Measurements from ENCODE around the gene HARS1.
"Not testable (repeated sequence)": the region's sequence is repeated elsewhere in the genome, so short reads cannot be mapped to it uniquely, and the experiment has no call there.

The HARS1 gene, protein sequence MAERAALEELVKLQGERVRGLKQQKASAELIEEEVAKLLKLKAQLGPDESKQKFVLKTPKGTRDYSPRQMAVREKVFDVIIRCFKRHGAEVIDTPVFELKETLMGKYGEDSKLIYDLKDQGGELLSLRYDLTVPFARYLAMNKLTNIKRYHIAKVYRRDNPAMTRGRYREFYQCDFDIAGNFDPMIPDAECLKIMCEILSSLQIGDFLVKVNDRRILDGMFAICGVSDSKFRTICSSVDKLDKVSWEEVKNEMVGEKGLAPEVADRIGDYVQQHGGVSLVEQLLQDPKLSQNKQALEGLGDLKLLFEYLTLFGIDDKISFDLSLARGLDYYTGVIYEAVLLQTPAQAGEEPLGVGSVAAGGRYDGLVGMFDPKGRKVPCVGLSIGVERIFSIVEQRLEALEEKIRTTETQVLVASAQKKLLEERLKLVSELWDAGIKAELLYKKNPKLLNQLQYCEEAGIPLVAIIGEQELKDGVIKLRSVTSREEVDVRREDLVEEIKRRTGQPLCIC

DNA sequence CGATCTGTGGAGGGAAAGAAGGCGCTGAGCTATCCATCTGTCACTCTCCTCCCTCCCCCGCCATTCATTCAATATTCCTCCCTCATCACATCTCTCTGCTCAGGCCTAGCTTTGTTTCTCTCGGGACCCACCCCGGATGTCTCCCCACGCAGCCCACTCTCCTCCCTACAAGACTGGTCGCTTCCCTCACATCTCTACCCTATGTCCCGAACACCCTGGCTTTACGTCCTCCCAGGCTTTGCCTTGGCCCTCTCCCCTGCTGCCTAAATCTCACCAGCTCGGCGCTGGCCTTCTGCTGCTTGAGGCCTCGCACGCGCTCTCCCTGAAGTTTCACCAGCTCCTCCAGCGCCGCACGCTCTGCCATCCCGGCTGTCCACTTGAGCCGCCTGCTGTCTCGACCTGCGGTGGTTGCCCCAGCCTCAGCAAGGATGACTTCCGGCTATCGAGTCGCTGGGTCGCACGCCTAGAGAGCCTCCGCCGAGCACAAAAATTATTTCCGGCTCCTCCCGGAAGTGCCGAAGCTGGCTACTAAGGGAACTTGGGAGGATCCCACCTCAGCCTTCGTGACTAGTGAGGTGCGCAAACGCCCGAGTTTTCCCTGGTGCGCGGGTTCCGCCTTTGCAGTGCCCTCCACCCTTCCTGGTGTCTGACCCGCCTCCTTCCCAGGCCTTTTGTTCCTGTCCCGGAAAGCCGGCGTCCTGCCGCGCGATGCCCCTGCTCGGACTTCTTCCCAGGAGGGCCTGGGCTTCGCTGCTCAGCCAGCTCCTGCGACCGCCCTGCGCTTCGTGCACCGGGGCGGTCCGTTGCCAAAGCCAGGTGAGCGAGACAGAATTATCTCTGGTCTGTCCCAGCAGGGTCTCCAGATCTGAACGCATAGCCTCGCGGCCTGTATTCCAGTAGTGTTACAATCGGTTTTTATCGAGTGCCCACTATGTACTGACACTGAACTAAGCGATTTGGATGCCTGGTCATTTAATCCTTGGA lies at the start of gene HARS1, which contains the start of gene HARS2:
TSS of gene HARS1 (minus strand) at position 430 of the 984 bp plus-strand sequence. CDS start at position 364, 66 bp downstream.
TSS of gene HARS2 (plus strand) at position 515 of the 984 bp plus-strand sequence. CDS start at position 709, 194 bp downstream.
- peak; percentile 61 to 75 (median 65) for DNase-seq (ENCODE audit: low read depth in 2 of 3, low spot score in 2 of 3)

DNA sequence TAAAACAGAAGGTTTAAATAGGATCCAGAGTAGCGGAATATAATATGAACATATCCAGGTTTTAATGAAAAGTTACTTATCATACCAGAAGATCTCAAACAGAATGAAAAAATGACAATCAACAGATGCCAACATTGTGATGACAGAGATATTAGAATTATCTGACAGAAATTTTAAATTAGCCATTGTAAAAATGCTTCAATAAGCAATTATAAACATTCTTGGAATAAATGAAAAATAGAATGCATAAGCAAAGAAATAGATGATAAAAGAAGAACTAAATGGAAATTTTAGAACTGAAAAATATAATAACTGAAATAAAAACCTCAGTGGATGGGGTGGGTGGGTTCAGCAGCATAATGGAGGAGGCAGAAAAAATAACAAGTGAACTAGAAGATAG lies 46.3 kb upstream of the HARS1 start:
- DNase-seq (ENCODE audit: low read depth in 2 of 3, low spot score in 2 of 3), result no peak

GRCh38 chr5:140734354-140734753 lies 43.2 kb upstream of the HARS1 start:
- DNase-seq (ENCODE audit: low read depth in 2 of 3, low spot score in 2 of 3), result no peak

DNA sequence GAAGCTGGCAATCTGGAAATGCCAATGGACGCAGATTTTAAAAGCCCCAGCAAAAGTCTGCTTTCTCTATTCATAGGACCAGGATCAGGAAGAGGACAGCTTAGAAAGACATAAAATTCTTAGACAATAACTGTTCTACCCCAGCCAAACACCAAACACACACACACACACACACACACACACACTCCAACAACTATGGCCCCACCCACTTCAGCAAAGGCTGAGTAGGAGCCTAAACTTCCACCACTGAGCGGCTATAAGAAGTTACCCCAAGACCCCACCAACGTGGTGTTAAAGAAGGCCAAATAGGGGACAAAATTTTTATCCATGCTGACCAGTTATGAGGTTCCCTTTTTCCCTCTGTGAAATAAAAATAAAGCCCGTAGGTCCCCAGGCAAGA lies 41.9 kb upstream of the HARS1 start:
- no peak for DNase-seq (ENCODE audit: low read depth in 2 of 3, low spot score in 2 of 3)

GRCh38 chr5:140725799-140726471 lies 34.8 kb upstream of the HARS1 start:
- DNase-seq (ENCODE audit: low read depth in 2 of 3, low spot score in 2 of 3), result peak; percentile 54 to 87 (median 59)

GRCh38 chr5:140721395-140721794 lies 30.2 kb upstream of the HARS1 start:
- not testable (repeated sequence) for DNase-seq (ENCODE audit: low read depth in 2 of 3, low spot score in 2 of 3)

DNA sequence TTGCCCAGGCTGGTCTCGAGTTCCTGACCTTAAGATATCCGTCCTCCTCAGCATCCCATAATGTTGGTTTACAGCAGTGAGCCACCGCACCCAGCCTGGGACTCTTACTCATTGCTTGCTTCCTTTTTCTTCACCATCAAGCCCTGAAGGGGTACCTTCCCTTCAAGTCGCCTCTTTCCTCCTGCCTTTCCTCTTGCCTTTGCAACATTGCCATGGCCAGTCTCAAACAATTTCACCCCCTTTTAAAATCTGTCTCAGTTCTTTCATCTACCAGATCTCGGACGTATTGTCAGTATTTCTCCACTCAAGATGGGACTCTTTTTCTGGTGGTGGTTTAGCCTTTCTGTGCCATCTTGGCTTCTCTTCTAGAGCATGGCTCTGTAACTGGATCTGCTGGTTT lies 29.6 kb upstream of the HARS1 start:
- not testable (repeated sequence) for DNase-seq (ENCODE audit: low read depth in 2 of 3, low spot score in 2 of 3)

- no peak for DNase-seq (ENCODE audit: low read depth in 2 of 3, low spot score in 2 of 3)
Measured at GRCh38 chr5:140718266-140718592, 27.1 kb upstream of the HARS1 start.

GRCh38 chr5:140716238-140716637 lies 25.1 kb upstream of the HARS1 start:
- DNase-seq (ENCODE audit: low read depth in 2 of 3, low spot score in 2 of 3), result not testable (repeated sequence)

GRCh38 chr5:140713562-140714094 lies 22.5 kb upstream of the HARS1 start:
- no peak for DNase-seq (ENCODE audit: low read depth in 2 of 3, low spot score in 2 of 3)

GRCh38 chr5:140711794-140712193 lies 20.6 kb upstream of the HARS1 start:
- no peak for DNase-seq (ENCODE audit: low read depth in 2 of 3, low spot score in 2 of 3)

DNA sequence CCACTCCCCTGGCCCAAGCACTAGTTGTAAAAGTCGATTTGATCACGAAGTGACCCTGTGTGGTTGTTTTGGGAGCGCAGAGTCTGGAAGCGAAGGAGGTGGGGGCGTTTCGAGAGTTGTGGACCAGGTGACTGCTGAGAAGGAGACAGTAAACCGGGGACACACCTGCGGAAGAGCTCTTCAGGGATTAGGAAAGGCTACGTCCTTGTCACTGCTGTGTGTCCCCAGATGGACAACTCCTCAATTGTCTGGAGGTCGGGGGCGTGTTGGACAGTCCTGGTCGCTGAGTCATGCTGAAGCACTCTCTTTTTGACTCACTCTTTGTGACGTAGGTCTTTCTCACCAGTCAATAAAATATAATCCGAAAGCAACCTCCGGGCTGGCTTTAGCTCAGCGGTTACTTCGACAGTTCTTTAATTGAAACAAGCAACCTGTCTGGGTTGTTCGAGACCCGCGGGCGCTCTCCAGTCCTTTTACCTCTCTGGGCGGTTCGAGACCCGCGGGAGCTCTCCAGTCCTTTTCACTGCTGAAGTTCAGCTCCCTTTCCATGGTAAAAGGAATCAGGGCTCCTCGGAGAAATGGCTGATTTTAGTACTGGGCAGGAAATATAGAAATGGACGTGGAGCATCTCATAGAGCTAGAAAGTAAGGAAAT lies 19.9 kb upstream of the HARS1 start:
- peak; percentile 74 to 95 (median 83) for DNase-seq (ENCODE audit: low read depth in 2 of 3, low spot score in 2 of 3)

DNA sequence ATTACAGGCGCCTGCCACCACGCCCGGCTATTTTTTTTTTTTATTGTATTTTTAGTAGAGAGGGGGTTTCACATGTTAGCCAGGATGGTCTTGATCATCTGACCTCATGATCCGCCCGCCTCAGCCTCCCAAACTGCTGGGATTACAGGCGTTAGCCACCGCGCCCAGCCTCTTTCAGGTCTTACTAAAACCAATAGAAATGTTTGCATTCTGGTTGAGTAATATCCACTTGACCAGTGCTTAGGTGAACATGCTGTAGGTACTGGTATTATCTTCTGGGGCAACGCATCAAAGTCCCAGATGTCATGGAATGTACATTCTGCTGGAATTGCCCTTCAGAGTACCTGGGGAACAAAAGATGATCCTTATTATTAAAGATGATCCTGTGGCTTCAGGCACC lies 17.6 kb upstream of the HARS1 start:
- not testable (repeated sequence) for DNase-seq (ENCODE audit: low read depth in 2 of 3, low spot score in 2 of 3)

DNA sequence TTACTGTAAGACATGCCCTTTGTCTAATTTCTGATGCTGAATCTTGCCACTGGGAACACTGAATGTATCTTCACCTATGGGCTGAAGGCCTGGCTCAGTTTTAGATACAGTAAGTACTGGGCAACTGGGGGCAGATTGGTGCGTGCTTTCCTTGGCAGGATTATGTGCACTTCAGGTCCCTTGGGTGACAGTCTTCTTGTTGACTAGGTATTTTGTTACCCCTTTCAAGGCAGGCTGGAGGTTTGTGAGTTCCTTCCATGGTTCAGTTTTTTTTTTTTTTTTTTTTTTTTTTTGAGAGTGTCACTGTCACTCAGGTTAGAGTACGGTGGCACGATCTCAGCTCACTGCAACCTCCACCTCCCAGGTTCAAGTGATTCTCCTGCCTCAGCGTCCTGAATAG lies 16.6 kb upstream of the HARS1 start:
- no peak for DNase-seq (ENCODE audit: low read depth in 2 of 3, low spot score in 2 of 3)

DNA sequence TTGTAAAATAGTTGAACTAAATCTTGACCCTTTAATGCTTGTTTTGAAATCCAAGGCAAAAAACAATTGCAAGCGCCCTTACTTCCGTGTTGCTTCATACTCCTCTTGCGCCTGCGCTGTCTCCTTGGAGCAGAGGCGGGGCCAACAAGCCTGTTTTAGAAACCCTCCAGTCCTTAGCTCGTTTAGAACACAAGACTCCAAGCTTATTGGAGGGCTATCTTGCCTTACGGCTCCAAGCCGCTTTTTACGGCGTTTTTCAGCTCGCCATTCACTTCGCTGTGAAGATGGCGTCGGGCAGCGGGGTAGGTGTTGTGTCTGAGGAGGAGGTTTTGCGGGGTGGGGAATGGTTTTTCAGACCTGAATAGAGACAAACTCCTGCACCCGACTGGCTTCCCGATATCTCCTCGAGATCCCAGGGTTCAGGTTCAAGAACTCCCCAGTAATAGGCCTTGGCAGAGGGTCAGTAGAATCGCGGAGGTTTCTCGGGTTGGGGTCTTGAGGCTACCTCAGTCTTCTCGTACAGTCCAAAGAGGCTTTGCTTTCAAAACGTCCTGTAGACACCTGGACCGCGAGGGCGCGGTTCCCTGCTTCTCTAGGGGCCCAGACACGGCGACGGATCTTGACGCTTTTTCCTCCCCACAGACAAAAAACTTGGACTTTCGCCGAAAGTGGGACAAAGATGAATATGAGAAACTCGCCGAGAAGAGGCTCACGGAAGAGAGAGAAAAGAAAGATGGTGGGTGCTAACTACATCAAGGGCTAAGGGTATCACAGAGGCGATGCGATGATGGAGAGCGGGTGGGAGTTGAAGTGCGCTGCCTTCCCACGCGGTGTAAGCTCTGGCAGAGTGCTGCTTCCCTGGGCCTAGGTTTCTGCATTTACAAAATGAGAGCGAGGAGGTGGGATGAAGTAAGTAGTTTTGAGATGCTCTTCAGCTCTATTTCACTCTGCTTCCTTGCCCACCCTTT lies 9.3 kb upstream of the HARS1 start, which contains the start of gene ZMAT2:
TSS of gene ZMAT2 (plus strand) at position 271 of the 968 bp plus-strand sequence. CDS start at position 285, 14 bp downstream.
- peak; percentile 43 to 72 (median 69) for DNase-seq (ENCODE audit: low read depth in 2 of 3, low spot score in 2 of 3)

- DNase-seq (ENCODE audit: low read depth in 2 of 3, low spot score in 2 of 3), result no peak
Measured at GRCh38 chr5:140696891-140697492, 5.8 kb upstream of the HARS1 start.

GRCh38 chr5:140694276-140694675 lies 3.1 kb upstream of the HARS1 start:
- no peak for DNase-seq (ENCODE audit: low read depth in 2 of 3, low spot score in 2 of 3)

DNA sequence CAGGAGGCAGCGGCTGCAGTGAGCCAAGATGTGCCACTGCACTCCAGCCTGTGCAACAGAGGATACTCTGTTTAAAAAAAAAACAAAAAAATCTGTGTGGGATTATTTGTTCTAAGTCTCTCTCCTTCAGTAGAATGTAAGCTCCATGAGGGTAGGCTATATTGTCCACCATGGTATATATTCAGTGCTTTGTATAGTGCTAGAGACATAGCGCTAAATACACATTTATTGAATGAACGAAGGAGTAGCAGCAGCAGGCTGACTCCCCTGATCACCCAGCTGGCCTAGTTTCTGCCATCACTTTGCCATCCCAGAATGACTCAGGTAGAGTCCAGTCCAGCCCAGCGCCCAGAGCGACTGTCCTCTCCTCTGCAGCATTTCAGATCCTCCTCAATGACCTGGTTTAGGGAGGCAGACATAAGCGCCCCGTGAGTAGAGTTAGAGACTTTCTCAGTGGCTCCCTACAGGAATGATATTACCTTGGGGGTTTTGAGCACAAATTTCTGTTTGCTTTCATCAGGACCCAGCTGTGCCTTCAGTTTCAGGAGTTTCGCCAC lies 716 bp downstream of the HARS1 start:
- no peak for DNase-seq (ENCODE audit: low read depth in 2 of 3, low spot score in 2 of 3)

Measured in activated CD8-positive, alpha-beta memory T cell treated with anti-CD3 and anti-CD28 coated beads for 48 hours (primary cell).